Muscle layer of duodenum (tissue), 2 donors: ENCODE results near the gene FSTL4.

Experiments
- H3K27ac ChIP-seq: one replicate; pipeline ENCODE4 v1.7.0; 2013; ENCODE audit warnings: mild to moderate bottlenecking, low read length
- H3K27me3 ChIP-seq: one replicate; pipeline ENCODE4 v1.7.0; 2013; ENCODE audit warnings: low read depth, mild to moderate bottlenecking, control low read depth, low read length
- H3K36me3 ChIP-seq, 2 donors: one replicate each; pipeline ENCODE4 v1.7.0; 2013; ENCODE audit warnings: low read length in 2 of 2, control low read depth in 1 of 2, mild to moderate bottlenecking in 1 of 2; ENCODE audit not compliant: insufficient read depth in 2 of 2, control insufficient read depth in 1 of 2
- H3K4me1 ChIP-seq, 2 donors: one replicate each; pipeline ENCODE4 v1.7.0; 2013; ENCODE audit warnings: low read length in 2 of 2, mild to moderate bottlenecking in 2 of 2, control low read depth in 1 of 2, moderate library complexity in 1 of 2; ENCODE audit not compliant: insufficient read depth in 2 of 2, control insufficient read depth in 1 of 2
- H3K4me3 ChIP-seq, 2 donors: one replicate each; pipeline ENCODE4 v1.7.0; 2013; ENCODE audit warnings: low read length in 2 of 2, low read depth in 1 of 2, mild to moderate bottlenecking in 1 of 2
- H3K9me3 ChIP-seq, 2 donors: one replicate each; pipeline ENCODE4 v1.7.0; 2013; ENCODE audit warnings: low read length in 2 of 2, control low read depth in 1 of 2, mild to moderate bottlenecking in 1 of 2; ENCODE audit not compliant: control insufficient read depth in 1 of 2
- donor health status: healthy.

The FSTL4 gene

DNA sequence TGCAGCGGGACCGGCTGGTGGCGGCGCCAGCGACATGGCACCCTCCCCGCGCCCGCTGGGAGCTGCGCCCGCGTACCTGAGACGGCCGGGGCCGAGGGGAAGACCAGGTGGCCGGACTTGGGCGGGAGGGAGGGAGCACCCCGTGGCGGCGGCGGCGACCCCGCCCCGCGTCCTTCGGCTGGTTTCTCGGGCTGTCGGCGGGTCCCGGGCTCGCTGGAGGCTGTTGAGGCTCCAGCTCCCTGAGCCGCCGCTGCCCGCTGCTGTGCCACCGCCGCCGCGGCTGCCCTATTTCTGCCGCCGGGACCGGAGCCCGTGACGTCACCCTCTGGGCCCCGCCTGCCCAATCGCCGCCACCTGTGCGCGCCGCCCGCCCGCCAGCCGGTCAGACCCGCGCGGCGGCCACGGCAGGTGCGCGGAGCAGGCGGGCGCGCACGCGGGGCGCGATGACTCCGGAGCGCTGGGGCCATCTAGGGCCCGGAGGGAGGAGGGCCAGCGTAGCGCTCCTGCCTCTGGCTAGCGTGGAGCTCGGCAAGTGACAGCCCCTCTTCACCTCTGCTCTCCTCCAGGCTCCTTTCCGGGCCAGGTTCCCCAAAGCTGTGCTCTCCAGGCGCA lies at the start of gene FSTL4:
TSS of gene FSTL4 (minus strand) at position 293 of the 612 bp plus-strand sequence.
- no peak within 1 kb of the TSS for H3K27ac ChIP-seq
- H3K4me1 ChIP-seq = peaks cover 0 to 20% of the 10 kb centered on the region in 2 donors
- H3K36me3 ChIP-seq = no peaks in the 10 kb centered on the region
- H3K27me3 ChIP-seq = peaks cover 40% of the 10 kb centered on the region
- no peaks in the 10 kb centered on the region for H3K9me3 ChIP-seq
- peak within 1 kb of the TSS in 1 of 2 donors; percentile 58 for H3K4me3 ChIP-seq

DNA sequence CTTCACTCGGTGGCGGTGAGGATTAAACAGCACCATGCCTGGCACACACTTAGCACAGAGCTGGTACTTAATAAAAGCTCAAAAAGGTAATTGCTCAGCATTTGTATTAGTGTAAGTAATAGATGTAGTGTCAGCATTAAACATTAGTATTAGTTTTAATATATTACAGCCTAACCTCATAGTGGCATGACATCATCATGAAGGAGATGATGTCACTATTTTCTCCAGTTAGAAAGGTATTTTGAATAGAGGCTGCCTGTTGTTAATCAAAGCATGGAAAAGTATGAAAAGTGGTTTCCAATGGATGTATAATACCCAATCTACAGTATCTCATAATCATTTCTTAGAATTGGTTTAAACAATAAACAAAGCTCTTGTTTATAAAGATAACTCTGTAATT lies 49.0 kb upstream of the FSTL4 start:
- no peaks in the 10 kb centered on the region for H3K4me1 ChIP-seq
- H3K4me3 ChIP-seq = no peak overlapping the region
- no peak overlapping the region for H3K27ac ChIP-seq
- H3K36me3 ChIP-seq = no peaks in the 10 kb centered on the region
- H3K9me3 ChIP-seq = no peaks in the 10 kb centered on the region
- no peaks in the 10 kb centered on the region for H3K27me3 ChIP-seq

DNA sequence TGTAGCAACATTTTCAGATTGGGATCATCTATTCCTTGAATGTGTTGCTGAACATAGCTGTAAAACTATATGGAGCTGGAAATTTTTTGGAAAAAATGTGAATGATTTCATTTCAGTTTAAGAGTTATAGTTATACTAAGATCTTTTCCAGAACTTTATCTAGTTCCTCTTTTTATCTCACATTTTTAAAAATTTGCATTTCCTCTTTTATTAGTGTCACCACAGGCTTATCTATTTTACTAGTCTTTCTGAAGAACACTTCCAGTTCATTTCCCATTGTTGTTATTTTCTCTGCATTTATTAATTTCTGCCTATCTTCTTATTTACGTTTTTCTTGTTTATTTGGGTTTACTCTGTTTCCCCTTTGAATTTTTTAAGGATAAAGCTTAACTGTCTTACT lies 46.0 kb upstream of the FSTL4 start:
- no peaks in the 10 kb centered on the region for H3K9me3 ChIP-seq
- no peaks in the 10 kb centered on the region for H3K36me3 ChIP-seq
- no peaks in the 10 kb centered on the region for H3K27me3 ChIP-seq
- H3K27ac ChIP-seq = no peak overlapping the region
- H3K4me1 ChIP-seq = no peaks in the 10 kb centered on the region
- no peak overlapping the region for H3K4me3 ChIP-seq

DNA sequence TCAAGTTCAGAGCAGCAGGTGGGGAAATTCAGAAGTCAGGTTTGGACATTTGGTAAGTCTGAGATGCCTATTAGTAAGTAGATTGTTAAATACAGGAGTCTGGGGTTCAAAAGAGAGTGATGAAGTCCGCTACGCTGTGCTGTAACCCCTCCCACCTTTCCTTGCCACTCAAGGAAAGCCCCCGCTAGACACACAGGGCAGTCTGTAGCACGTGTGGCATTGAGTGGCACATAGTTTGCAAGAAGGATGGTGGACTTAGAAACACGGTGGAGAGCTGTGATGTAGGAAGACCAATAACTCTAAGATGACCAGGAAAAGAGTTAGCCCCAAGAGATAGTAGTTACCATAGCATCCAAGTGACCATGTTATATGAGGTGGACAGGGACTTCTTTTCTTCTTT lies 44.7 kb upstream of the FSTL4 start:
- Histone ChIP-seq H3K4me1 (no peaks in the 10 kb centered on the region), H3K9me3 (no peaks in the 10 kb centered on the region), H3K4me3 (no peak overlapping the region), H3K27ac (no peak overlapping the region), H3K27me3 (no peaks in the 10 kb centered on the region), H3K36me3 (no peaks in the 10 kb centered on the region)

DNA sequence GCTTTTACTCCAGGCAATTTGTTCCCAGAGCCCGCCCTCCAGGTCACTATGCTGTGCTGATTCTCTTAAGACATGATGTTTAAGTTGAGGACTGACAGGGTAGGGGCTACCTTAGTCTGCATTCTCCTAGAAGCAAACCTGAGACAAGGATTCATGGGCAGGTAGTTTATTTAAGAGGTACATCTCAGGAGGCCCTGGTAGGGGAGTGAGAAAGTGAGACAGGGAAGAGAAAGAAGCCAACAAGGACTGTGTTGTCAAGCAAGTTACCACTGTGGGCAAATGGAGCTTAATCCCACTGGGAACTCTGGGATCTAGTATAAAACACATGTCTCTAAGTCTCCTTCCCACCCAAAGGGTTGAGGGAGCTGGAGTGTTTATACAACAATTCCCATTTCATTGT lies 43.6 kb upstream of the FSTL4 start:
- Histone ChIP-seq H3K4me3 (no peak overlapping the region), H3K9me3 (no peaks in the 10 kb centered on the region), H3K36me3 (no peaks in the 10 kb centered on the region)

DNA sequence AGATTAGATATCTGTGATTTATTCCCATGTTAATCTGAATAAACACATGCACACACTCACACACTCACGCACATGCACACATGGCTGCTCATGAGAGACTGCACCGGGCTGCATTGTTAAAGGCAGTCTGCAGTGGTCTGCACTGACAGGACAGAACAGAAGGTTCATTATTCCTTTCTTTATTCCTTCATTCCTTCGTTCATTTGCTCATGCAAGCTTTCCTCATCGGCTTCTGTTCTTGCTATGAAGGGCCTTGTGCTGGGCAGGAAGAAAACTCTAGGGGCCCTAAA lies 41.4 kb upstream of the FSTL4 start:
- H3K27ac ChIP-seq = no peak overlapping the region
- H3K27me3 ChIP-seq = no peaks in the 10 kb centered on the region
- no peaks in the 10 kb centered on the region for H3K4me1 ChIP-seq
- H3K36me3 ChIP-seq = no peaks in the 10 kb centered on the region
- no peaks in the 10 kb centered on the region for H3K9me3 ChIP-seq
- H3K4me3 ChIP-seq = no peak overlapping the region

More for the DNA sequence above, 43.6 kb upstream of the FSTL4 start:
- no peak overlapping the region for H3K27ac ChIP-seq
- no peaks in the 10 kb centered on the region for H3K27me3 ChIP-seq
- H3K4me1 ChIP-seq = no peaks in the 10 kb centered on the region

DNA sequence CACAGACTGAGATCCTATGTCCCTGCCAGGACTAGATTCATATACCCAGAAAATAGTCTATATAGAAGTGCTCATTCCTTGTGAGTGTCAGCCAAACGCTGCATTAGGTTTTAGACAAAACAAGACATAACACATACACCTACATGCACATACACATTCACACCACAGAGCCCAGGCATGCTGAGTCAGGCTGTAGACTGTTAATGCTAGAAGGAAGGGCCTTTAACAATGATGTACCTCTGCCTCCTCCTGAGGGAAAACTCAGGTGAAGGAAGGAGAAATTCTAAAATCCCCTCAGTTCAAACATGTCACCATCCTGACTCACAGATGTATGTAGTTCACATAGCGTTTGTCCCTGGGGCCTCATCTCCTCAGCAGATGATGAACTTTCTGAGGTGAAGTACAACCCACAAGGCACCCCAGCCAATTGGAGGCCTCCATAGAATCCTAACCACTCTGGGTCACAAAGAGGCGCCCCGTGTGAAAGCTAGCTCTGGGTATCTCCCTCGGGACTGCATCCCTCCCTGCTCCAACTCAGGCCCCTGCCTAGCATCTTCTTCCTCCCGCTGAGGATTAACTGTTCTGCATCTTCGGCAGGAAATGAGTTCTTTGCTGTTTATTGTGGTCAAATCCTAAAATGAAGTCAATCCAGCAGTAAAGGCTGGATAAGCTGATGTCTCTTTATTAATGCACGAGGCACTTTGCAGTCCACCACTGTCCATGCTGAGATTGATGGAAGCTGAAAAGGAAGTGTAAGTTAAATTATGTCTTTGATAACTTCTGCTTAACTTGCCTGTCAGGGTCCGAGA lies 40.8 kb upstream of the FSTL4 start:
- H3K27ac ChIP-seq = no peak overlapping the region
- H3K36me3 ChIP-seq = no peaks in the 10 kb centered on the region
- H3K9me3 ChIP-seq = no peaks in the 10 kb centered on the region
- no peak overlapping the region for H3K4me3 ChIP-seq
- no peaks in the 10 kb centered on the region for H3K4me1 ChIP-seq
- no peaks in the 10 kb centered on the region for H3K27me3 ChIP-seq

DNA sequence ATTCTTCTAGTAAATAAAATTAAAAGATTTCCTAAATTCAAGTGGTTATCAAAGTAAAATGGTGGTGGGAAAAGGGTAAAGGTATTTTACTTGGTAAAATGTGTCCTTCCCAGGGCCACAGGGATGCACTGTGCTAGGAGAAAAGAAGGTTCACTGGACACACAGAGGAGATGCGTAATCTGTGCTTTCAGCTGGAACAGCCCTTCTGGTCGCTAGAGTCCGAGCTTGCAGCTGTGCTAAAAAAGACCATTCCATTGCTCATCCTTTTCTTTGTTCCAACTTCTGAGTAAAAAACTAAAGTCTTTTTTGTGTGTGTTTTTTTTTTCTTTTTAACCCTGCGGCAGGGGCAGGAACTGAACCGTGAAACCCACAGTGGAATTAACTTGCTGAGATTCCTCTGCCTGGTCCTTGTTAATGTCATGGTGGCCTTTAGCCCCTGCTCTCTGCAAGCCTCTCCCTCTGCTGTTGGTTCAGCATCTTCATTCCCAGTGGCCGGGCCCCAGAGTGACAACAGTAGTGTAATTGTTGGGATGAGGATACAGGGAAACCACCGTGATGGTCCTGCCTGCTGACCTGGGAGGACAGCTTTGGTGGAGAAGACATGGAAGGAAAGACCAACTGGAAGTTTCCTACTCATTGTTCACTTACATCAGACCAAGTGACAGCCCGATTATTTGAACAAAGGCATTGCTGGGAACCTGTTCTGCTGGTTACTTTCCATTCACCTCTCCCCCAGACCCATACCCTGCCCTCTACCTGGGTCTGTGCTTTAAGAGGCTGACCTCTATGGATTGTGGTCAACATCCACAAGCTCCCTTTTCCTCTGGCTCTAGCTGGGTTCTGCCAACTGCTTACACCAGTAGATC lies 31.9 kb upstream of the FSTL4 start:
- no peak overlapping the region for H3K4me3 ChIP-seq
- no peaks in the 10 kb centered on the region for H3K4me1 ChIP-seq
- H3K36me3 ChIP-seq = no peaks in the 10 kb centered on the region
- H3K27me3 ChIP-seq = no peaks in the 10 kb centered on the region
- H3K27ac ChIP-seq = no peak overlapping the region
- H3K9me3 ChIP-seq = no peaks in the 10 kb centered on the region

DNA sequence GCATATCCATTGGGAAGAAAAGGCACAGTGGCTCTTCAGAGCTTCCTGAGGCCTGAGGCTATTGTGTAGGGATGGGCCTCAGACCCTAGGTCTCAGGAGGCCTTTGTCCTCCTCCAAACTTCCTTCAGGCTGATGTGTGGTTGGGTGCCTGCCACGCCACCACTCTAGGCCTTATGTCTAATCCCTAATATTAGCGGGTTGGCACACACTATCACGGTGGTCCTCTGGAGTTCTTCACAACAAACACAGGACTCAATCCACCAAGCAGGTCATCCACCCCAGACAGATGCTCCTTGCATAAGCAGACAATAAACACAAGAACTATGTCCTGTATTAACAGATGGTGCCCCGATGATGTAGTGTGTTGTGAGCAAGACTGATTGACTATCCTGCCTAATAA lies 31.0 kb upstream of the FSTL4 start:
- H3K9me3 ChIP-seq = no peaks in the 10 kb centered on the region
- no peak overlapping the region for H3K27ac ChIP-seq
- no peaks in the 10 kb centered on the region for H3K27me3 ChIP-seq
- H3K4me3 ChIP-seq = no peak overlapping the region
- no peaks in the 10 kb centered on the region for H3K36me3 ChIP-seq
- no peaks in the 10 kb centered on the region for H3K4me1 ChIP-seq

DNA sequence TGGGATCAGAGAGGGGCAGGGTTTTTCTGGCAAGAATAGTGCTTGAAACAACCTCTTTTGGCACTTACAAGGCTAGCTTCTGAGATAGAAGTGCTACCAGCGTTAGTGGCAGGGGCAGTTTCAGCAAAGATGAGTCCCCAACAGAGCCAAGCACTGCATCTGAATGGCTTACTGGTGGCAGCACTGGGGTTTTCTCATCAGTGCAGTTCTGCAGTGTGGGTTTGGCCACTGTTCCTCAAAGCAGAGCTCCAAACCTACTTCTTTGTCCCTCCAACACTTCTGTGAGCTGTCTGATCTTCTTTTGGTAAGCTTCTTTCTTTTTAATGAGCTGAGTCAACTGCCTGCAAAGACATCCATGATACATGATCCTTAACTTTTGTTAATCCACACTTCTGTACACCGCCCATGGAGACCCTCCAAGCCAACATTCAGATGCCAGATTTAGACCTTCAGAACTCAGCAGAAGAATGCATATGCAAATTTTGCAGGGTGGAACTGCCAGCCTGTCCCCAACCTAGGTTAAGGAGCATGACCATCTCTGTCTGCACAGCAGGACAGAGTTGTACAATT lies 29.9 kb upstream of the FSTL4 start:
- Histone ChIP-seq H3K36me3 (no peaks in the 10 kb centered on the region), H3K27ac (no peak overlapping the region), H3K4me1 (no peaks in the 10 kb centered on the region), H3K4me3 (no peak overlapping the region), H3K27me3 (no peaks in the 10 kb centered on the region), H3K9me3 (no peaks in the 10 kb centered on the region)

DNA sequence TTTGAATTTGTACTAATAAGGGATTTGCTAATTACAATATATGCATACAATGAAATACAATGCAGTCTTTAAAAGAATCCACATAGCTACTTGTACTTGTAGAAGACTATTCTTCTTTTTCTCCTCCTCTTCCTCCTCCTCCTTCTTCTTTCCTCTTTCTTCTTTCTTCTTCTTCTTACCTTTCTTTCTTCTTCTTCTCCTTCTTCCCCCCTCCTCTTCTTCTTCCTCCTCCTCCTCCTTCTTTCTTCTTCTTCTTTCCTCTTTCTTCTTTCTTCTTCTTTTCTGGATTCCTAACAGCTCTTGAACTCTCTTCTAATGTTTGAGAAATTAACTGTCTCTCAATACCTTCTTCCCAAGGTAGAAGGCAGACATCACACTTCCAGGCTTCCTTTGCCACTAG lies 29.3 kb upstream of the FSTL4 start:
- H3K27ac ChIP-seq = no peak overlapping the region
- H3K4me3 ChIP-seq = no peak overlapping the region
- no peaks in the 10 kb centered on the region for H3K27me3 ChIP-seq
- no peaks in the 10 kb centered on the region for H3K36me3 ChIP-seq
- H3K4me1 ChIP-seq = no peaks in the 10 kb centered on the region
- no peaks in the 10 kb centered on the region for H3K9me3 ChIP-seq
